Left renal pelvis (tissue), 4 donors: ENCODE results near the gene MLLT6. TPM values are rescaled to one million over a fixed set of nuclear protein-coding genes. Genes with fewer than 3 reads are reported as not detected.

Experiments used
- DNase-seq, 4 donors: peaks; one replicate each; pipeline ENCODE4 v3.0.0-alpha.2; 2013; ENCODE audit warnings: low read depth in 4 of 4, low spot score in 3 of 4
- polyA plus RNA-seq, 4 donors: library from polyadenylated mRNA; unstranded; fragments of 120-200 nt; gene quantifications; one replicate each; pipeline ENCODE4 v1.2.1, GENCODE V29; 2013; ENCODE audit not compliant: insufficient read length in 4 of 4

The MLLT6 gene
- polyA plus RNA-seq, 4 donors = 64.1 to 137 (median 91.3) TPM

GRCh38 chr17:38741461-38741860 lies 36.4 kb downstream of the MLLT6 start:
- DNase-seq = no peak

- DNase-seq = no peak
These were observed 36.9 kb downstream of the MLLT6 start for GRCh38 chr17:38741921-38742410.

- DNase-seq = no peak
These were observed 37.6 kb downstream of the MLLT6 start for GRCh38 chr17:38742411-38743308.

- no peak for DNase-seq
These were observed 38.6 kb downstream of the MLLT6 start for GRCh38 chr17:38743556-38744171.

DNA sequence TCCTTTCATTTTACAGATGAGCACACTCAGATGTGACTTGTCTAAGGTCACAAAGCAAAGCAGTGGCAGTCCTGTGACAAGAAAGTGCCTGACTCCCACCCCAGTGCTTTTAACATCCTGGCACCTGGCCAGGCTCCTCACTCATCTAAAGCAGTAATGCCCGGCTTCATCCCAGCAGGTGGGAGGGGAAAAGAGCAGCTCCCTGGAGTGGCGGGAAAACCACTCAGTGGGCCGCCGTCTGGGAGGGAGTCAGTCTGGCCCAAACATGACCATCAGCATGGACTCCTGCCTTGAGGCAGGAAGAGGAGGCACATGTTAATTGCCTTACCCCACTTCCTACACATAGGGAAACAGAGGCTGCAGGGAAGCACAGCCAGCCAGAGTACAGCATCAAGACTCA lies 40.5 kb downstream of the MLLT6 start:
- DNase-seq = no peak

DNA sequence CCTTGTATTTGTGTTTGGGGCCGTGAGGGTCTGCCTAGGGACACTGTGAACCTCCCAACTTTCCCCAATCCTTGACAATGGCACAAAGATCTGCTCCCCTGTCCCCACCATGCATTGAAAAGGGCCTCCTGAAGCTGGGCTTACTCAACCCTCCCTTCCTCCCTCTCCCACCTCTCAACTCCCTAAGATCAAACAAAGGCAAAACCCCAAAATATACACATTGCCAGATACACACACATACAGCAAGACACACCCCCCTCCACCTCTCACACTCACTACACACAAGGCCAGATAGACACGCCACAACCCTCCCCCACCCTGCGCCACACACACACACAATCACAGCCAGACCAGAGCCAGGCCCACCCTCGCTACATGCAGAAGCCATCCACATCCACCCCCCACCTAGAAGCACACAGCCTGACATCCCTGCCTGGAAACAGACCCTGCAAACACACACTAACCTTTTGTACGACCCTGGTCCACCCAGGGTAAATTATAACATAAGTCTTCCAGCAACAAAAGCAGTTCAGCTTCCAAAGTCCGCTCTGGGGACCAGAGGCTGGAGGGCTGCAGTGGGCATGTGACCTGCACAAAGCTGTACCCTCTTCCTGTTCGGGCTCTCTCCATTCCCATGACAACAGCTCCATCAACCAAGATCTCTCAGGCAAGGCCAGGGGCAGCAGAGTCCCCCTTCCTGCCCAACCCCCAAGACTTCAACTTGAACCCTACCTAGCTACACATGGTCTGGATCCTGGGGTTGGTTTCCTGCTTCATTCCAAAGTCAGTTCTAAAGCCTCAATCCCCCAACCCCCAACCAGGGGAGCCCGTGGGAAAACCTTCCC lies 41.2 kb downstream of the MLLT6 start:
- DNase-seq = no peak

DNA sequence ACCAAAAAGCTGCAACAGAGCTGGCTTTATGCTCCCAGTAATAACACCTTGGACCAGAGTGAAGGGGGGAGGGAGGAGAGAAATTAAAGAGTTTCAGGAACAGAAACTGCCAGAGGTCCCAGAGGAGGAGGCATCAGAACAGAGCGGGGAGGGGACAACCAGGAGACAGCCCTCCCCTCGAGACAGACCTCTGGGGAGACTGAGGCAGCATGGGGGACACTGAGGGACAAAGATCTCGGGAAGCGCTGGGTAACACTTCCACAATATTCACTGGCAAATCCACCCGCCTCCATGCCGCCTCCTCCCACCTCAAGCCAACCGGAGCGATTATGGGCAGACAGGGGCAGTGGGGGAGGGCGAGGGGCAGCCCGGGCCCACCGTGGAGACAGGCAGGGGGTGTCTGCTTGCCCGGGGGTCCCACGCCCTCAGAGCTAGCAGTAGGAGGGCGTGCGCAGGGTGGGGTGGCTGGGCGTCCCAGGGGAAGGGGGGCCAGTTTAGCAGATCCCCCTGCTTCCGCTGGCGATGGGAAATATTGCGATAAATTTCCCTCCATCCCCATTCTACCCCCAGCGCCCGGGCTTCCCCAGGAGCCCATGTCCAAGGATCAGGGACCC lies 41.9 kb downstream of the MLLT6 start:
- no peak for DNase-seq

DNA sequence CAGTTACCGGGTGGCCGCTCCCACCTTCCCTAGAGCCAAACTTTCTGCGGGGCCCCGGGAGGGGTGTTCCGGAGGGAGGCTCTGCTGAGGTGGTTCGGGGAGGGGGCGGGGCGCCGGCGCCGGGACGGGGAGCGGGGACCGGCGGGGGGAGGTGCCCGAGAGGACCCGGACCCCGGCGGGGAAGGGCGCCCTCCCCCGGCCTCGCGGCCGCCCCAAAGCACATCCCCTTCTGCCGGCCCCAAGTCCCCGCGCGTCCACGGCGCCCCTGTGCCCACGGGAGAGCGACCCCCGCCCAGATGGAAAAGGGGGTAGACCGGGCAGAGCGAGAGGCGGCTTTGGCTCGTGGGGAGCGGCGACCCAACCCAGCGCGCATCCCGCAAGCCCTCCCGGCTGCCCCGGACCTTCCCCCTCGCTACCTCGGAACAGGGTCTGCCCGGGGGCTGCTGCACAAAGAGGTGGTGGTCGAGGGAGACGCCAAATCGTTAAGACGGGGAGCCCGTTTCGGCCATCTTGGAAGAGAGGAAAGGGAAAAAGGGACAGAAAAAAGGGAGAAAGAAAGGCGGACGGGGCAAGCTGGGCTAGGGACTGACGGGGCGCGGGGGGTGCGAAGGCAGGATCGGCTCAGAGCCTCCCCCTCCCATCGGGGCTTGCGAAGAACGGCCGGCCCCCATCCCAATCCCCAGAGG lies 42.5 kb downstream of the MLLT6 start:
- DNase-seq = no peak

- DNase-seq = peak; percentile 88 to 92 (median 90)
These were observed 43.2 kb downstream of the MLLT6 start, which contains the start of gene PCGF2 for GRCh38 chr17:38748149-38748891. PCGF2 (minus strand) TSS chr17:38748336; CDS start chr17:38740402, 7,934 bp downstream.

- DNase-seq = no peak
These were observed 43.8 kb downstream of the MLLT6 start for GRCh38 chr17:38748892-38749222.

- no peak for DNase-seq
These were observed 44.4 kb downstream of the MLLT6 start for GRCh38 chr17:38749223-38750043.

DNA sequence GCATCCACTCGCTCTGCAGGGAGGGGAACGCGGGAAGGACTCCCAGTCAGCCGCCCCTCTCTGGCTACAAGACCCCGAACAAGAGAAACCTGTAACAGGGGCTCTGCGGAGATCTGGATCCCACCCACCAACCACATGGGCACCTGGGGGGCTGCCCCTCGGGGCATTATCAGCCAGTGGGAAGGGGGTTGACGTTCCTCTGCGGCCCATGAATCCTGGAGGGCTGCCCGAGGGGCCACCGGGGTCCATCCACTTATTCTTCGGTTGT lies 44.9 kb downstream of the MLLT6 start:
- DNase-seq = no peak

GRCh38 chr17:38750312-38751121 lies 45.4 kb downstream of the MLLT6 start:
- no peak for DNase-seq

DNA sequence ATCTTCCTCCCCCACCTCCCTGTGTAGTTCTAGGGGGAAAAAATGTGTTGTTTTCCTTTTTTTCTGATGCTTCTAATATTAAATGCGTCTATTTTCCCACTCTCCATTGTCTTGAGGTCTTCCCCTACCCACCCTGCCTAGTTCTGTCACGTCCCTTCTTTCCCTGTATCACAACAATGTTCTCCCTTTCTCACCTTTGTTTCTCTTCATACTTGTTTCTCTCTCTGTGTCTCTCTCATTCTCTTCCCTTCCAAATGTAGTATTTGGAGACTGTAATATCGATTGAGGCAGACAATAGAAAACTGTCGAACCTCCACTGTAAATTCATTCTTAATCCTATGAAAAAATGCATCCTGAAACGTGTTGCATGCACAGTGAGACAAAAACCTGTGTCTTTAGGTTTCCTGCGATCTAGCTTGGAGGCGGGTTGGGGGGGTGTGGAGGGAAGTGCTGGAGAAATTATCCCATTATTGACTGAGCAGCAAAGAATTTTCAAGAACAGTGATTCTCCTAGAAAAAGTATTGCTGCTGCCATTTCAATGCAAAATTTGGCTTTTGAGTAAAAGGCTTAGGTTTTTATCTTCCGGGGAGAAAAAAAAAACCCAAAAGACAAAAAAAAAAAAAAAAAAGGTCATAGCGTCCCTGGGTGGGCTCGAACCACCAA lies 46.2 kb downstream of the MLLT6 start:
- no peak for DNase-seq

GRCh38 chr17:38751808-38752307 lies 46.8 kb downstream of the MLLT6 start:
- DNase-seq = peak in 1 of 4 donors; percentile 76

DNA sequence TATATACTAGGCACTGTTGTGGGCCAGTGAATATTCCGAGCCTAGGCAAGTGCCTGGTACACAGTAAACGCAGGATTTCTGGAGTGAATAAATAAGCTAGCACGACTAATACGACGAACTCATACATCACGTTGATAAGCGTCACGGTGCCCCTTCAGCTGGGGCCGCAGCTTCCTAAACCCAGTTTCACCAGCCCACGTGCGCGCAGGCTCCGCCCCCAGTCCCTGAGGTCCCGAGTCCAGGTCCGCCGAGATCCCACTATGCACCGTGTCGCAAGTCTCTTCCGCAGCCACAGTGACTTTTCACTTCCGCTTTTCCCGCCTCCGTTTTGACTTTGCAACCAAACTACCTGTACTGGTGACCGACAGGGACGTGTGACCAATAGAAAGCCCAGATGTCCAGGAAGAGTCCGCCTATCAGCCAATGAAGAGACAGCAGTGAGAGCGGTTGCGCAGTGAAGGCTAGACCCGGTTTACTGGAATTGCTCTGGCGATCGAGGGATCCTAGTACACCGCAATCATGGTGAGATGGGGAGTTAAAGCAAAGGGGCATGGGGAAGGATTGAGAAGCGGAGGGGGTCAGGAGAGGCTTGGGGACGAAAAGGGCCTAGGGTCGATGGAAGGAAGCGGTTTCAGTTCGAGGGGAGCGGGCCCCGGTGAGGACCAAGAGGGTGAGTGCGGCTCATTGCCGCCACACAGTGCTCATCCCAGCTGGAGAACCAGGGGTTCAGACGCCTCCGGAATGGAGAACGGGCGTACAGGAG lies 47.4 kb downstream of the MLLT6 start, which contains the start of gene PSMB3:
TSS of gene PSMB3 (plus strand) at position 434 of the 763 bp plus-strand sequence. CDS start at position 520, 86 bp downstream.
- peak; percentile 96 to 98 (median 98) for DNase-seq
